Right ventricle myocardium inferior (tissue), 1 donor: ENCODE measurements around the gene ACTL6A. TPM values are rescaled to one million over a fixed set of nuclear protein-coding genes. Genes with fewer than 3 reads are reported as not detected.
"Not testable (repeated sequence)": the region's sequence is repeated elsewhere in the genome, so short reads cannot be mapped to it uniquely, and the experiment has no call there.

Experiments
- ATAC-seq: fragments of 200-7000 bp; cut with Tn5 transposase; one replicate; pipeline ENCODE4 v1.9.1; 2020; ENCODE audit warnings: mild to moderate bottlenecking, moderate library complexity
- DNase-seq: peaks from one replicate; pipeline ENCODE4 v3.0.0; 2021; ENCODE audit errors: missing footprints
- intact Hi-C: fragments of 100-400 bp; cut with DNase I; formaldehyde crosslinking; loops from one replicate; pipeline ENCODE4 v1.11.0; 2022
- long read RNA-seq: library from polyadenylated mRNA; unstranded; transcript quantifications from one replicate; pipeline ENCODE4 v2.0.0, GENCODE V29; 2021
- total RNA-seq: library from RNA; stranded (reverse); fragmentation: NEBNext Ultra II Directional; extraction: Animal tissue kit (Norgen Biotek cat#: 25700); gene quantifications from one replicate; pipeline ENCODE4 v1.2.1, GENCODE V29; 2021
- donor health status: DM: no; HTN: yes; CAD: no; lungs with severe emphysema.

The ACTL6A gene
- total RNA-seq = 19.1 TPM
- long read RNA-seq, transcript ACTL6A-202 (14 exons, 1,901 nt) = major isoform, 11 of 17 reads
- long read RNA-seq, partial matches to known transcripts = 2 of 17 reads
- long read RNA-seq, other reads (novel, unspliced or antisense) = 0 of 17 reads

- peak; percentile 99 for ATAC-seq
- intact Hi-C loops = loop anchor here (1.0 to 5.0 kb wide), 3 partner anchors 40 to 416 kb away; partner anchors contain the start of genes MRPL47, NDUFB5 and ZNF639
- peak; percentile 100 for DNase-seq
Observed at GRCh38 chr3:179562591-179563270, at the start of gene ACTL6A. TSS of gene ACTL6A (plus strand) at chr3:179562926. CDS start at chr3:179563093, 167 bp downstream.

- intact Hi-C loops = no loop called here
- DNase-seq (no peak), ATAC-seq (no peak)
Observed at GRCh38 chr3:179513862-179514261, 48.9 kb upstream of the ACTL6A start.

DNA sequence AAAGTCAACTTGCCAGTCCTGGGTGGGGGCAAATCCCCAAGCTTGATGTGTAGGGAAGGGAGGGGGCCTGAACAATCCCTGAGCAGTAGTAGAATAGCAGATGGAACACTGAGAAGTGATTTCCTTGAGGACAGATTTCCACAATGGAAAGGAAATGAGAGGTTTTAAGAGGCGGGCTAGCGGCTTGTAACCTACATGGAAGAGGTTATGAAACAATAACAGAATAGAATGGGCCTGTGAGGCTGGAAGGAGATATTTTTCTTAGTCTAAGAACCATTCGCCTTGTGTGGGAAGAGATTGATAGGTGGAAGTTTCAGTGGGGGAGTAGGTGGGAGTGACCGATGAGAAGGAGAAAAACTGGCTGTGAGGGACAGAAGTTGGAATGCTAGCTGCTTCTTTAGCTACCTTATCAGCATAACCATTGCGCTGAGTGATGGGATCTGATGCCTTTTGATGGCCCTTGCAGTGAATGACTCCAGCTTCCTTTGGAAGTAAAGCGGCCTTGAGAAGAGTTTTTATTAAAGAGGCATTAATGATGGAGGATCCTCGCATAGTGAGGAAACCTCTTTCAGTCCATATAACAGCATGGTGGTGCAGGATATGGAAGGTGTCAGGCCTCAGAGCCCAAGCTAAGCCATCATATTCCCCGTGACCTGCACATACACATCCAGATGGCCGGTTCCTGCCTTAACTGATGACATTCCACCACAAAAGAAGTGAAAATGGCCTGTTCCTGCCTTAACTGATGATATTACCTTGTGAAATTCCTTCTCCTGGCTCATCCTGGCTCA, 46.1 kb upstream of the ACTL6A start:
- ATAC-seq, DNase-seq, intact Hi-C loops: not testable (repeated sequence)

DNA sequence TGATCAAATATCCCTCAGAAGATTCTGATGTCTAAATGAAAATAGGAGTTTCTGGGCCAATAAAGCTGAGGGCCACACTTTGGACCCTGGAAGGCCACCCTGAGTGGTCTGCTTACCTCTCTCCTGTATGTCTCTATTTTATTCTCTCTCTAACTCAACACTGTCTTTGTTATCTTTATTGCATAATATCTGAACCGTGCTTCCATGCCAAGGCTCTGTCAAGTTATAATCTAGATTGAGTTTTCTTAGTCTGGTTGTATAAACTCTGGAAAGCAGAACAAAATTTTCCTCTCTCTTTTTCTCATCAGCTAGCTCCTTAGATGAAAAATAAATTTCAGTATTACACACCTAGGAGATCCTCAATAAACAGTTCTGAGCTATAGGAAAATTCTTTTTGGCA, 36.2 kb upstream of the ACTL6A start:
- peak; percentile 51 for ATAC-seq
- intact Hi-C loops = loop anchor here (5.0 kb wide), 1 partner anchor 79 kb away; no protein-coding TSS in a partner anchor
- DNase-seq = no peak

DNA sequence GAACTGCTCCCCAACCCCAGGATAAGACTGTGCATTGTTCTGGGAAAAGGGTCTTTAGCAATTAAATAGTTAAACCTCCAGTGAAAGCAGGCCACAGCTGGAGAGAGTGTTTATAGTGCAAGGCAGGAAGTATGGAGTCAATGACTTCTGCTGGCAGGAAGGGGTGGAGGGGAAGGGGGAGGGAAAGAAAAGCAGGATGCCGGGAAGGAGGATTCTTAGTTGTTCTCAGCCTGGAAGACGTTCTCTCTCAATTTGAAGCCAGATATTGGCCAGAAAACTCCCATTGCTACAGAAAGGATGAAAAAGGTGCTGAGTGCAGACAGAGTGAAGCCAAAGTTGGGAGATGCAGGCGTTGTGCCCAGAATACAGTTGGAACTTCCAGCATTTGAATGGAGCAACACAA, 35.7 kb upstream of the ACTL6A start:
- DNase-seq = no peak
- intact Hi-C loops = loop anchor here (5.0 kb wide), 1 partner anchor 80 kb away; no protein-coding TSS in a partner anchor
- ATAC-seq = peak; percentile 98

DNA sequence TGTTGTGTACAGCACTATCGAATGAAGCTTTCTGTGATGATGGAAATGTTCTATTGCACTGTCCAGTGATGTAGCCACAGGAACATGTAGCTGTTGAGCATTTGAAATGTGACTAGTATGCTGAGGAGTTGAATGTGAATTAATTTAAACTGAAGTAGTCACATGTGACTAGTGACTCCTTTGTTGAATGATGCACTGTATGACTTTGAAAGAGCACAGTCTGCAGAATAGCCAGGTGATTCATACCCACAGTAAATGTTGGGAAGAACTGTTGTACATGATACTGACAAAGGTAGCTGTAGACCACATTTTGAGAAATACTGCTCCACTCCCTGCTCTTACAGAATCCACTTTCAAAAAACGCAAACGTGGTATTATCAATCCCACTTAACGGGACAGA, 34.0 kb upstream of the ACTL6A start:
- intact Hi-C loops = loop anchor here (5.0 kb wide), 1 partner anchor 81 kb away; no protein-coding TSS in a partner anchor
- ATAC-seq = no peak
- DNase-seq = no peak

GRCh38 chr3:179531576-179531975, 31.1 kb upstream of the ACTL6A start:
- ATAC-seq (no peak), DNase-seq (no peak)
- intact Hi-C loops = no loop called here

GRCh38 chr3:179533274-179533673, 29.5 kb upstream of the ACTL6A start:
- intact Hi-C loops = no loop called here
- no peak for DNase-seq

DNA sequence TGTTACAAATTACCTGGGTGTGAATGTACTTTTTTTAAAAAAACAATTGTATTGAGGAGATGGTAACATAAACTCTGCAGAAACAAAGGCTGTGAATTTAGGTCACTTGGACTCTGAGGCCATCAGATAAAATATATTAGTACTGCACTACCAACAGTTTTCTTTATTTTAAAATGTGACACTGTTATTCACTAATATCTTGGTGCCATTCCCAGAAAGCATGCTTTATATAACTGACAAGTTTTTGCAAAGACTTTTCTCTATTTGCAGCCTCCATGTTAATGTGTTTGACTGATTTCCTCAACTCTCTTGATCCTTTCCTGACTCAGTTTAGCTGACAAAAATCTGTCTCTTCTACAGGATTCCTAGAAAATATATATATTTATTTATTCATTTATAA, 26.5 kb upstream of the ACTL6A start:
- ATAC-seq = no peak
- intact Hi-C loops = no loop called here
- no peak for DNase-seq

More at GRCh38 chr3:179533274-179533673, 29.5 kb upstream of the ACTL6A start:
- no peak for ATAC-seq

DNA sequence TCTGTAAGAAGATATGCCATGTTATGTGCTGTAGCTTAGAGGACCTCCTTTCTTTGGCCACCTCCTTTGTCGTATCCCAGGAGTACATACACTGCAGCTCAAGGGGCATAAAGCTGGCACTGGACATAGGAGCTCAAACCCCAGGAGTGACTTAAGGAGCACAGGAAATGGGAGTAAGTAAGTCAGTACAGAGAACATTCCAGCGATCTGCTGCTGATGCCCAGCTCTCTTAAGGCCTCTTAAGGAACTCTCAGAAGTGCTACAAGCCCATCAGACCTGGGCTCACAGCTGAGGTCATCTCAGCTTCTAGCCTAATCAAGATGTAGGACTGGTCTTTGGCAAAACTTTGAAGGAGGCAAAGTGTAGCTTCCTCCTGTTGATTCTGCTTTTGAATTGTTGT, 21.6 kb upstream of the ACTL6A start:
- intact Hi-C loops = no loop called here
- DNase-seq = no peak

DNA sequence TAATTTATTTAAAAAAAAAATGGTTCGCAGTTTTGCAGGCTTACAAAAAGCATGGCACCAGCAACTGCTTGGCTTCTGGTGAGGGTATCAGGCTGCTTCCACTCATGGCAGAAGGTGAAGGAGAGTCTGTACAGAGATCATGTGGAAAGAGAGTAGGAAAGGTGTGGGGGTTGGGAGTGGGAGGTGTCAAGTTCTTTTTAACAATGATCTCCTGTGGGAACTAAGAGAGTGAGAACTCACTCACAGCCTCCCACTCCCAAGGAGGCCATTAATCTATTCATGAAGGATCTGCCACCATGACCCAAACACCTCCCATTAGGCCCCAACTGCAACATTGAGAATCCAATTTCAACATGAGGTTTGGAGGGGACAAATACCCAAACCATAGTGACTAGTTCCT, 21.1 kb upstream of the ACTL6A start:
- DNase-seq = no peak
- no peak for ATAC-seq
- intact Hi-C loops = no loop called here

More for the DNA sequence above, 21.6 kb upstream of the ACTL6A start:
- ATAC-seq = no peak

DNA sequence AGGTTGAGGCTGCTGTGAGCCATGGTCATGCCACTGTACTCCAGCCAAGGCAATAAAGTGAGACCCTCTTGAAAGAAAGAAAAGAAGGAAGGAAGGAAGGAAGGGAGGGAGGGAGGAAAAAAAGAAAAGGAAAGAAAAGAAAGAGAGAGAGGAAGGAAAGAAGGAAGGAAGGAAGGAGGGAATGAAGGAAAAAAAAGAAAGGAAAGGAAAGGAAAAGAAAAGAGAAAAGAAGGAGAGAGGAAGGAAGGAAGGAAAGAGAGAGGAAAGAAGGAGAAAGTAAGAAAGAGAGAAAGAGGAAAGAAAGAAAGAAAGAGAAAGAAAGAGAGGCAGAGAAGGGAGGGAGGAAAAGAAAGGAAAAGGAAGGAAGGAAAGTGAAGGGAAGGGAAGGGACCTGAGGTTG, 20.4 kb upstream of the ACTL6A start:
- intact Hi-C loops = no loop called here
- ATAC-seq = no peak
- DNase-seq = no peak

GRCh38 chr3:179544981-179545645, 17.6 kb upstream of the ACTL6A start:
- no peak for DNase-seq
- ATAC-seq = no peak
- intact Hi-C loops = no loop called here

GRCh38 chr3:179546814-179547241, 15.9 kb upstream of the ACTL6A start:
- intact Hi-C loops = no loop called here

GRCh38 chr3:179551349-179552105, 11.2 kb upstream of the ACTL6A start:
- ATAC-seq (no peak), DNase-seq (no peak)
- intact Hi-C loops = loop anchor here (10.0 kb wide), 1 partner anchor 537 kb away; no protein-coding TSS in a partner anchor

More at GRCh38 chr3:179546814-179547241, 15.9 kb upstream of the ACTL6A start:
- ATAC-seq (no peak), DNase-seq (no peak)

DNA sequence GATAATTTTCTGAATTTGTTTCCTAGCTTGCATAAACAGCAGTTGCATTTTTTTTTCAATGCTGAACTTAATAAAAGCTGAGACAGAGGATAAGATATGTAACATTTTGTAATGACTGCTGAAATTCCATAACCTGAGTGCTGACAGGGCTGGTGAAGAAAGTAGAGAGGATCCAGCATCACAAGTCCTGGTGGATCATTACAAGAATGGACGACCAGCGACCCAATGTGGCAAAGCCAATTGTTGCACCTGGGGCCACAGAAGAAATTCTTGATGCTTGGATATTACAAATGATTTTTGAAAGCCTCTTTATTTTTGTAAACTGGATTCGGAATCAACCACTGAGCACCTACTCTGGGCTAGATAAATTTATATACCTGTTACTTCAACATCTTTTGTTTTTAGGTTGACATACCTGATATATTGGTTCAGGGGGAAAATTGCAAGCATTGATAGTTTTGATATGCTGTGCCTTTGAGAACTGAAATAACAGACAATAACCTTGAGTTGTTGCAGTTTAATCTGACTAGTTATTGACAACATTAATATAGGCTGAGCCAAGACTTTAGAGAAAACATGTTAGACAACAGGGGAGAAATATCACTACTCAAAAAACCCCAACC, 3.9 kb upstream of the ACTL6A start:
- ATAC-seq (no peak), DNase-seq (no peak)
- intact Hi-C loops = loop anchor here (1.0 to 10.0 kb wide), 2 partner anchors 138 to 544 kb away; no protein-coding TSS in a partner anchor

DNA sequence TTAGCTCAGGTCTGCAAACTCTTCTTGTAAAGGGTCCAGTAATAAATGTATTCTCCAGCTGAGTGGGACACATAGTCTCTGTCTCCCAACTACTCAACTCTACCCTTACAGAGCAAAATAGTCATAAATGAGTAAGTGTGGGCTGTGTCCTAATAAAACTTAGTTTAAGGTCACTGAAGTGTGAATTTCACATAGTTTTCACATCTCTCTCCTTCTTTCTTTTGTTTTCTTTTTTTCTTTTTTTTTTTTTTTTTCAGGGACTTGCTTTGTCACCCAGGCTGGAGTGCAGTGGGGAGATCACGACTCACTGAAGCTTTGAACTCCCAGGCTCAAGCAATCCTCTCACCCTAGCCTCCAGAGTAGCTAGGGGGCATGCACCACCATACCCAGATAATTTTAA, 1.9 kb upstream of the ACTL6A start:
- intact Hi-C loops = loop anchor here (5.0 kb wide), 1 partner anchor 42 kb away; the partner anchor contains the start of genes MRPL47 and NDUFB5
- DNase-seq (no peak), ATAC-seq (no peak)
